Measurements from ENCODE around the gene AXL. TPM values are rescaled to one million over a fixed set of nuclear protein-coding genes. Genes with fewer than 3 reads are reported as not detected.
A peak's percentile ranks its signal among the peaks of the same experiment; 100 is the strongest.

AXL gene
- total RNA-seq, 1 donor from 2014 or later = 206 TPM

- TF ChIP-seq CTCF (conservative IDR thresholded peaks at IDR 0.05; ENCODE audit: low read depth, low read length) = no peak
- no peak overlapping the region for H3K4me3 ChIP-seq (ENCODE audit: low read depth, low read length)
- DNase-seq (ENCODE audit: low read depth) = no peak
Measured at GRCh38 chr19:41249707-41250423, 30.8 kb downstream of the AXL start.

GRCh38 chr19:41253660-41254059 lies 34.6 kb downstream of the AXL start:
- no peak overlapping the region for H3K4me3 ChIP-seq (ENCODE audit: low read depth, low read length)
- no peak for TF ChIP-seq CTCF (conservative IDR thresholded peaks at IDR 0.05; ENCODE audit: low read depth, low read length)
- no peak for DNase-seq (ENCODE audit: low read depth)

DNA sequence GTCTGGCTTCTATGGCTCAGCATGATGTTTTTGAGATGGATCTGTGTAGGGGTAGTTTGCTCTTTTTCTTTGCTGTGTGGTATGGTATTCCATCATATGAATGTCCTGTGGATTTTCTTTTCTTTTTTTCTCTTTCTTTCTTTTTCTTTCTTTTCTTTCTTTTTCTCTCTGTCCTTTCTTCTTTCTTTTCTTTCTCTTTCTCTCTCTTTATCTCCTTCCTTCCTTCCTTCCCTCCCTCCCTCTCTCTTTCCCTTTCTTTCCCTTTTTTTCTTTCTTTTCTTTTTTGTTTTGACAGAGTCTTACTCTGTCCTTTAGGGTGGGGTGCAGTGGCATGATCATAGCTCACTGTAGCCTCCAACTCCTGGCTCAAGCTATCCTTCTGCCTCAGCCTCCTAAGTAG lies 36.1 kb downstream of the AXL start:
- no peak for TF ChIP-seq CTCF (conservative IDR thresholded peaks at IDR 0.05; ENCODE audit: low read depth, low read length)
- DNase-seq (ENCODE audit: low read depth) = no peak
- H3K4me3 ChIP-seq (ENCODE audit: low read depth, low read length) = no peak overlapping the region

DNA sequence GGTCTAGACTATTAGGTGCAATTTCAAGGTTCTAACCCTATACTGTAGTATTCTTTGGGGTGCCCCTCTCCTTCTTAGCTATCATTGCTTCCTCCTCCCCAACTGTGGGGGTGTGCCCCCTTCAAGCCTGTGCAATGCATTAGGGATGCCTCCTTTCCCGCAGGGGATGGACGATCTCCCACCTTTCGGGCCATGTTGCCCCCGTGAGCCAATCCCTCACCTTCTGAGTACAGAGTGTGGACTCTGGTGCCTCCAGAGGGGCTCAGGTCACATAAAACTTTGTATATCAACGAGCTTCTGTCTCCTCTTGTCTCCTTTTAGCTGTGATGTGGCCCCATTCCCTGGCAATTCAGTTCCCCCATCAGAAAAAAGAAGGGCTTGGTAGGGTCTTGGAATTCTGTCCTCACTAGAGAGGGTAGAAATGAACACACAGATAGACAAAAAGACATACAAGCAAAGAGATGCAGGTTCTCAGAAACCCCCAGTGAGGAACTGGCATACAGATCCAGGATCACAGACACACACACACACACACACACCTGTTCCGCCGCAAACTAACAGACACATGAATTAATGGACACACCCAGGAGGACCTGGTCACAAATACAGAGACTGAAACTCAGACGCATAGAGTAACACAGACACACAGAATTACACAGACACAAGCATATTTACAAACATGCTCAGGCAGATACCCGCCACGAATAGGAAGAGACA lies 42.6 kb downstream of the AXL start:
- TF ChIP-seq CTCF (conservative IDR thresholded peaks at IDR 0.05; ENCODE audit: low read depth, low read length) = no peak
- DNase-seq (ENCODE audit: low read depth) = no peak
- peak overlapping the region; percentile 81 for H3K4me3 ChIP-seq (ENCODE audit: low read depth, low read length)

DNA sequence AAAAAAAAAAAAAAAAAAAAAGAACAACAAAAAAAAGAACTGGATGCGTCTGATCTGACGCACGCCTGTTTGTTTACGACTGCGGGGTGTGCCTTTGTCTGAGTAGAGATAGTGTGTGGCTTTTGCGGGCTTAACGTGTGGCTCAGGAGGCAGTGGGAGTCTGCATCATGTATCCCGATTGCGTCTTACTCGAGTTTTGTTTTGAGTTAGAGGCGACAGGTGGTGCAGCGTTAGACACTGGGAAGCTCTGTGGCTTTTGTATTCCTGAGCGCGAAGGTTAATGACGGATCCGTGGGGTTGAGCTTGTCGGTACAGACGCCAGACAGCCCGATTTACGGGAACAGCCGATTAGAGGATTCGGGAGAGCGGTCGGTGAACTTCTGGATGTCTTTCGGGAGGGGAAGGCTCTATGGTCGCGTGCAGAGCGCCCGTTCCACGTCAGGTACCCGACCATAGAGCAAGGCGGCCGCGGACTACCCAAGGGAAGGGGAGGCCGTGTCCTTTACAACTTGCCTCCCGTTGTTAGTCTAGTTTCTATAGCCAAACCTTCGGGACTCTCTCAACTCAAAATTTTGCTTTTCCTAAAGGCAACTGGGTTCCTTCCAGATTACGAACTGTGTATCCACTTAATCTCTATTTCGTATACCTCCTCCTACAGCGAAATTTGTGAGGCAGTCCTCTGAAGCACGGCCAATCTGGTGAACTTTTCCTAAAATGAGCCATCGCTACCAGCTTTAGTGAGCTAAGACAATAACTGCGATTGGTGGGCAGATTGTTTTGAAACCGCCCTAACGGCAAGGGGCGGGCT lies 44.2 kb downstream of the AXL start:
- no peak for TF ChIP-seq CTCF (conservative IDR thresholded peaks at IDR 0.05; ENCODE audit: low read depth, low read length)
- DNase-seq (ENCODE audit: low read depth) = peak; percentile 10
- H3K4me3 ChIP-seq (ENCODE audit: low read depth, low read length) = peak overlapping the region; percentile 81

DNA sequence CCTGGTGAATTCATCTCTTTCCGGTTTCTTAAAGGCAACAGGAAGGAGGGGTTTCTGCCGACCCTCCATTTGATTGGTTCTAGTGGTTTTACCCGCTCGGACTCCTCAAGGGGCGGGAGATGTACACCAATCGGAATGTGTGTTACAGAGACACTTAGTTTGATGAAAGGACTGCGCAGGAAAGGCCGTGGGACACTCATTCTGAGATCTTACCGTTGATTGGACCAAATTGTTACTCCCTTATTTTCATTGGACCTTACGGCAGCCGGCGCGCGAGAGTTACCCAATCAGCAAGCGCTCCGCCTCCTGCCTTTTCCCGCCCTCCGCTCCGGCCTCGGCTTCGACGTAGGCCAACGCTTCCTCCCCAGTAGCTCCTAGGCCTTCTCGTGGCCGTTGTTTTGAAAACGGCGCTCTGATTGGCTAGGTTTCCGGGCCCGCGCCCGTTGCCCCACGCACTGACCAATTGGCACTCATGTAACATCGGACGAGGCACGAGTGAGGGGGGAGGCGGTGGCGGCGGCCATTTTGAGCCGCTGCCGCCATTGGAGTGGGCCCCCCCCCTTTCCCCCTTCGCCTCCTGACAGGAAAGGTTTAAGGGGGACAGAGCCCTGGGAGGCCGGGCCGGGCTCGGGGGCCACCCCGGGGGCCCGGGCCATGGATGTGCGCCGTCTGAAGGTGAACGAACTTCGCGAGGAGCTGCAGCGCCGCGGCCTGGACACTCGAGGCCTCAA lies 45.0 kb downstream of the AXL start, which contains the start of gene HNRNPUL1:
HNRNPUL1 (plus strand) TSS at position 523 of the 731 bp plus-strand sequence; CDS start at position 655, 132 bp downstream.
- peak; percentile 42 for TF ChIP-seq CTCF (conservative IDR thresholded peaks at IDR 0.05; ENCODE audit: low read depth, low read length)
- H3K4me3 ChIP-seq (ENCODE audit: low read depth, low read length) = peak within 1 kb of the TSS; percentile 91
- DNase-seq (ENCODE audit: low read depth) = peak; percentile 100

Measured in epithelial cell of proximal tubule (primary cell).